Measurements from ENCODE around the gene IGF2BP2. TPM values are rescaled to one million over a fixed set of nuclear protein-coding genes. Genes with fewer than 3 reads are reported as not detected.

Gene IGF2BP2
- total and polyA plus RNA-seq, 2 of the 8 experiments (the other 6 are each of a cell fraction or from before 2014, with no cell fraction given) = 7.4 to 121 TPM

DNA sequence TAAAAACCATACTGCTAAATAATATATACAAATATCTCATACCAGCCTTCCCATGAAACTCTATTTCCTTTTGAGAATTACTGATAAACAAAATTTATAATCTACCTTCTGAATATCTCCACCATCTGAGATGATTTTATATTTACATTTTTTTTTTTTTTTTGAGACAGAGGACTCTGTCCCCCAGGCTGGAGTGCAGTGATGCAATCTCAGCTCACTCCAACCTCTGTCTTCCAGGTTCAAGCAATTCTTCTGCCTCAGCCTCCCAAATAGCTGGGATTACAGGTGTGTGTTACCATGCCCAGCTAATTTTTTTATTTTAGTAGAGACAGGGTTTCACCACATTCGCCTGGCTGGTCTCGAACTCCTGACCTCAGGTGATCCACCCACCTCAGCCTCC lies 42.8 kb upstream of the IGF2BP2 start:
- Histone ChIP-seq H2AK5ac (ENCODE audit: low read depth, low read length) (no peak overlapping the region), H4K5ac (ENCODE audit: insufficient read length, low read depth, low read length) (no peak overlapping the region), H3K4ac (replicated peaks; ENCODE audit: insufficient read length, low read depth, low read length) (no peak overlapping the region), H2BK120ac (replicated peaks; ENCODE audit: low read depth, low read length) (no peak overlapping the region), H2BK15ac (ENCODE audit: low read length) (no peak overlapping the region), H3K79me2 (ENCODE audit: control insufficient read depth in 1 of 2, insufficient read depth in 2 of 2, low read length in 2 of 2) (no peaks in the 10 kb centered on the region), H3K23ac (ENCODE audit: insufficient read length) (no peak overlapping the region), H3K36me3 (ENCODE audit: control insufficient read depth in 2 of 4, insufficient read depth in 4 of 4, low read length in 3 of 4) (no peaks in the 10 kb centered on the region), H3K27me3 (replicated peaks in 1 of 4; ENCODE audit: control insufficient read depth in 3 of 4, extremely low read depth in 1 of 4, insufficient read depth in 3 of 4, low read length in 3 of 4) (no peaks in the 10 kb centered on the region), H2AFZ (ENCODE audit: low read length) (no peak overlapping the region), H3K4me3 (ENCODE audit: extremely low read depth in 1 of 4, insufficient read depth in 2 of 4, low read depth in 3 of 4, low read length in 4 of 4) (no peak overlapping the region), H3K18ac (ENCODE audit: extremely low read depth, low read length) (no peak overlapping the region), H3K4me2 (ENCODE audit: insufficient read depth in 1 of 2, low read depth in 2 of 2, low read length in 2 of 2) (no peak overlapping the region), H3K56ac (replicated peaks; ENCODE audit: insufficient read length, low read depth, low read length) (no peak overlapping the region), H3K9ac (replicated peaks in 1 of 4; ENCODE audit: extremely low read depth in 1 of 4, low read depth in 3 of 4, low read length in 3 of 4) (no peak overlapping the region), H3K23me2 (ENCODE audit: low read depth, low read length) (no peaks in the 10 kb centered on the region), H3K27ac (ENCODE audit: low read depth, low read length) (no peak overlapping the region), H3K14ac (ENCODE audit: insufficient read length) (no peak overlapping the region), H2BK12ac (ENCODE audit: low read depth, low read length) (no peak overlapping the region), H2BK20ac (ENCODE audit: low read length) (no peak overlapping the region), H3K79me1 (ENCODE audit: low read depth, low read length) (no peaks in the 10 kb centered on the region), H4K8ac (ENCODE audit: extremely low read depth, insufficient read depth, low read length) (no peak overlapping the region), H2BK5ac (ENCODE audit: low read depth, low read length) (no peak overlapping the region), H3K9me3 (ENCODE audit: insufficient read depth in 2 of 2, low read depth in 1 of 2, low read length in 1 of 2) (no peaks in the 10 kb centered on the region), H3K4me1 (replicated peaks in 1 of 4; ENCODE audit: control insufficient read depth in 3 of 4, insufficient read depth in 4 of 4, low read length in 3 of 4) (peaks cover 0 to 3% (median 1%) of the 10 kb centered on the region in 4 experiments; a peak in 1 of 7 replicates), H4K91ac (replicated peaks; ENCODE audit: insufficient read length, low read length) (no peak overlapping the region), H4K20me1 (replicated peaks in 1 of 2; ENCODE audit: control insufficient read depth in 1 of 2, insufficient read depth in 2 of 2, low read length in 2 of 2) (no peaks in the 10 kb centered on the region)
- DNase-seq (ENCODE audit: low read depth in 1 of 2, low spot score in 2 of 2) = no peak
- FAIRE-seq = no peak
- WGBS, 2 experiments (ENCODE audit: extremely low coverage in 1 of 2, insufficient coverage in 1 of 2, insufficient read length in 1 of 2, insufficient replicate concordance in 2 of 2, low coverage in 1 of 2, low lambda C conversion rate in 2 of 2, missing lambda C conversion rate in 1 of 2) = 75% methylated on average over 2 of the region's 2 CpGs; no CpG with 5 or more reads in 1 of the 2 experiments
- POLR2A ChIA-PET (ENCODE audit: partially characterized antibody) = interaction anchor here (0.9 to 1.6 kb wide), 3 partner anchors 23 to 157 kb away, joined by 3 read pairs; no protein-coding TSS in a partner anchor
- TF ChIP-seq HDAC2 (IDR thresholded peaks at IDR 0.05; ENCODE audit: borderline replicate concordance in 1 of 2, low read depth in 2 of 2, low read length in 2 of 2) (no peak), YY1 (IDR thresholded peaks at IDR 0.05; ENCODE audit: low read depth, low read length) (no peak), SP4 (IDR thresholded peaks at IDR 0.05; ENCODE audit: low read length) (no peak), CBX5 (IDR thresholded peaks at IDR 0.05; ENCODE audit: low read depth, low read length) (no peak), ZNF274 (IDR thresholded peaks at IDR 0.05; ENCODE audit: borderline replicate concordance, extremely low read depth, low read length) (no peak), RFX5 (IDR thresholded peaks at IDR 0.05; ENCODE audit: borderline replicate concordance, low read depth, low read length) (no peak), POU5F1 (IDR thresholded peaks at IDR 0.05; ENCODE audit: low read depth, low read length) (no peak), TBP (IDR thresholded peaks at IDR 0.05; ENCODE audit: low read depth, low read length) (no peak)
- CTCF ChIA-PET (ENCODE audit: partially characterized antibody) = interaction anchor here (0.6 to 2.0 kb wide), 7 partner anchors 12 to 1770 kb away, joined by 3 to 7 read pairs (median 5); no protein-coding TSS in a partner anchor

Measured in H1 (cell line).